ENCODE data around the gene LRRC4B. TPM values are rescaled to one million over a fixed set of nuclear protein-coding genes. Genes with fewer than 3 reads are reported as not detected.
A peak's percentile ranks its signal among the peaks of the same experiment; 100 is the strongest.

Gene LRRC4B
- total RNA-seq, 1 experiment from 2014 or later = 3.8 TPM

DNA sequence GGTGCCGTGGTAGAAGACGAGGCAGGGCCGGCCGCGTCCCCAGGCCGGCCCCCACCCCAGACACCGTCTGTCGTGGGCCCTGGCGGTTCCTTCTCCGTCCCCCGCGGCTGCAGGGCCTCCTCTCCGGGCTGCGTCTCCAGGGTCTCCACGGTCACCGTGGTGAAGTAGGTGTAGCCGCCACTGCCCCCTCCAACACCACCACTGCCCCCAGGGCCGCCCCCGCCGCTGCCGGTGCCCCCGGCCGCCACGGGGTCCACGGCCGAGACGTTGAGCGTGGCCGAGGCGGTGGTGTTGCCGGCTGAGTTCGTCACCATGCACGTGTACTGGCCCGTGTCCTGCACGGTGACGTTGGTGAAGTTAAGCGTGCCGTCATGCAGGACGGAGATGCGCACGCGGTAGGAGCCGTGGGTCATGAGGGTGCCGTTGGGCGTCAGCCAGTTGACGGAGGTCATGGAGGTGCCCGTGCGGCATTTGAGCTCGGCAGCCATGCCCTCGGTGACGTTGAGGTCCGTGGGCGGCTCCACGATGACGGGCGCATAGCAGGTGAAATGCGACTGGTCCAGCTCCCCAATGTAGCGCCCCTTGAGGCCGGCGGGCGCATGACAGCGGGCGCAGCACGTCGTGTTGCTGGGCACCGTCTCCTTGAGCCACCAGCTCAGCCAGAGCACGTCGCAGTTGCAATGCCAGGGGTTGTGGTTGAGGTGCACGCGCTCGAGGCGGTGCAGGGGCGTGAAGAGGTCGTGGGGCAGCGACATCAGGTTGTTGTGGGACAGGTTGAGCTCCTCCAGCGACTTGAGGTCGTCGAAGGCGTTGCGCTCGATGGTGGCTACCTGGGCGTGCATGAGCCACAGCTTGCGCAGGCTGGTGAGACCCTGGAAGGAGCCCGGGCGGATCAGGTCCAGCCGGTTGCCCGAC is 49.9 kb downstream of the LRRC4B start:
- Histone ChIP-seq H2BK12ac (ENCODE audit: insufficient read length, low read depth, low read length) (no peak overlapping the region), H3T11ph (ENCODE audit: low read length) (no peak overlapping the region)

More for the DNA sequence above, 49.9 kb downstream of the LRRC4B start:
- Histone ChIP-seq H3K27ac (ENCODE audit: insufficient read length, low read depth, low read length) (no peak overlapping the region), H3K23me2 (ENCODE audit: insufficient read length, low read depth, low read length, poor library complexity, severe bottlenecking) (no peaks in the 10 kb centered on the region), H4K20me1 (ENCODE audit: control insufficient read depth, insufficient read depth, insufficient read length) (no peaks in the 10 kb centered on the region), H3K4me2 (ENCODE audit: insufficient read depth, insufficient read length, low read length) (no peak overlapping the region), H2BK15ac (ENCODE audit: low read depth, low read length) (no peak overlapping the region), H3K23ac (ENCODE audit: insufficient read length, low read depth, low read length) (no peak overlapping the region), H3K27me3 (ENCODE audit: insufficient read depth, low read length) (0 out of 2 replicates have a peak, but pooled peaks cover 3% of the 10 kb centered on the region), H3K4ac (ENCODE audit: low read depth, low read length) (no peak overlapping the region), H2BK5ac (ENCODE audit: insufficient read length, low read length) (no peak overlapping the region), H3K79me2 (ENCODE audit: insufficient read depth, low read length) (no peaks in the 10 kb centered on the region), H4K5ac (ENCODE audit: insufficient read length, low read depth, low read length) (no peak overlapping the region), H3K4me1 (ENCODE audit: insufficient read depth, low read length) (no peaks in the 10 kb centered on the region), H3K14ac (ENCODE audit: insufficient read depth, low read length) (no peak overlapping the region), H2BK20ac (ENCODE audit: low read depth, low read length, poor library complexity, severe bottlenecking) (no peak overlapping the region), H2AK5ac (ENCODE audit: insufficient read length, low read length) (no peak overlapping the region), H3K18ac (ENCODE audit: insufficient read length, low read depth, low read length) (no peak overlapping the region), H4K8ac (replicated peaks; ENCODE audit: insufficient read length, low read depth, low read length) (no peak overlapping the region), H3K9me3 (ENCODE audit: control insufficient read depth, low read depth, low read length) (no peaks in the 10 kb centered on the region), H2AFZ (ENCODE audit: low read length) (no peak overlapping the region), H3K56ac (ENCODE audit: insufficient read length, low read depth, low read length) (no peak overlapping the region), H2BK120ac (ENCODE audit: low read depth, low read length, poor library complexity, severe bottlenecking) (no peak overlapping the region), H3K79me1 (ENCODE audit: insufficient read depth, low read depth, low read length, poor library complexity, severe bottlenecking) (no peaks in the 10 kb centered on the region), H3K9ac (ENCODE audit: extremely low read depth, insufficient read length, low read length) (no peak overlapping the region), H4K91ac (ENCODE audit: insufficient read length, low read depth, low read length) (no peak overlapping the region)
- Mint-ChIP-seq H3K27me3 (ENCODE audit: low read depth) (peaks cover 50% of the 10 kb centered on the region), H3K36me3 (ENCODE audit: insufficient read depth in 1 of 3, low read depth in 3 of 3) (peaks cover 5 to 7% (median 5%) of the 10 kb centered on the region in 3 experiments; a peak in 4 of 7 replicates), H3K27ac (peak overlapping the region in 1 of 3 experiments; percentile 65; a peak in 1 of 7 replicates), H3K4me1 (peaks cover 0 to 10% of the 10 kb centered on the region in 2 experiments; a peak in 2 of 4 replicates), H3K9me3 (no peaks in the 10 kb centered on the region), H3K4me3 (peak overlapping the region in 1 of 2 experiments; percentile 64; a peak in 1 of 5 replicates)
- DNase-seq = peak; percentile 69
- WGBS (ENCODE audit: extremely low coverage, insufficient read length, low lambda C conversion rate) = no CpG with 5 or more reads among the region's 87 CpGs
- TF ChIP-seq, protein P1, sequence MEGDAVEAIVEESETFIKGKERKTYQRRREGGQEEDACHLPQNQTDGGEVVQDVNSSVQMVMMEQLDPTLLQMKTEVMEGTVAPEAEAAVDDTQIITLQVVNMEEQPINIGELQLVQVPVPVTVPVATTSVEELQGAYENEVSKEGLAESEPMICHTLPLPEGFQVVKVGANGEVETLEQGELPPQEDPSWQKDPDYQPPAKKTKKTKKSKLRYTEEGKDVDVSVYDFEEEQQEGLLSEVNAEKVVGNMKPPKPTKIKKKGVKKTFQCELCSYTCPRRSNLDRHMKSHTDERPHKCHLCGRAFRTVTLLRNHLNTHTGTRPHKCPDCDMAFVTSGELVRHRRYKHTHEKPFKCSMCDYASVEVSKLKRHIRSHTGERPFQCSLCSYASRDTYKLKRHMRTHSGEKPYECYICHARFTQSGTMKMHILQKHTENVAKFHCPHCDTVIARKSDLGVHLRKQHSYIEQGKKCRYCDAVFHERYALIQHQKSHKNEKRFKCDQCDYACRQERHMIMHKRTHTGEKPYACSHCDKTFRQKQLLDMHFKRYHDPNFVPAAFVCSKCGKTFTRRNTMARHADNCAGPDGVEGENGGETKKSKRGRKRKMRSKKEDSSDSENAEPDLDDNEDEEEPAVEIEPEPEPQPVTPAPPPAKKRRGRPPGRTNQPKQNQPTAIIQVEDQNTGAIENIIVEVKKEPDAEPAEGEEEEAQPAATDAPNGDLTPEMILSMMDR (conservative IDR thresholded peaks at IDR 0.05) = peak; percentile 74
